ENCODE measurements around the gene ARHGAP31. TPM values are rescaled to one million over a fixed set of nuclear protein-coding genes. Genes with fewer than 3 reads are reported as not detected.

Gene ARHGAP31
- total RNA-seq, 2 experiments from 2014 or later: 8.9 to 9.7 TPM

DNA sequence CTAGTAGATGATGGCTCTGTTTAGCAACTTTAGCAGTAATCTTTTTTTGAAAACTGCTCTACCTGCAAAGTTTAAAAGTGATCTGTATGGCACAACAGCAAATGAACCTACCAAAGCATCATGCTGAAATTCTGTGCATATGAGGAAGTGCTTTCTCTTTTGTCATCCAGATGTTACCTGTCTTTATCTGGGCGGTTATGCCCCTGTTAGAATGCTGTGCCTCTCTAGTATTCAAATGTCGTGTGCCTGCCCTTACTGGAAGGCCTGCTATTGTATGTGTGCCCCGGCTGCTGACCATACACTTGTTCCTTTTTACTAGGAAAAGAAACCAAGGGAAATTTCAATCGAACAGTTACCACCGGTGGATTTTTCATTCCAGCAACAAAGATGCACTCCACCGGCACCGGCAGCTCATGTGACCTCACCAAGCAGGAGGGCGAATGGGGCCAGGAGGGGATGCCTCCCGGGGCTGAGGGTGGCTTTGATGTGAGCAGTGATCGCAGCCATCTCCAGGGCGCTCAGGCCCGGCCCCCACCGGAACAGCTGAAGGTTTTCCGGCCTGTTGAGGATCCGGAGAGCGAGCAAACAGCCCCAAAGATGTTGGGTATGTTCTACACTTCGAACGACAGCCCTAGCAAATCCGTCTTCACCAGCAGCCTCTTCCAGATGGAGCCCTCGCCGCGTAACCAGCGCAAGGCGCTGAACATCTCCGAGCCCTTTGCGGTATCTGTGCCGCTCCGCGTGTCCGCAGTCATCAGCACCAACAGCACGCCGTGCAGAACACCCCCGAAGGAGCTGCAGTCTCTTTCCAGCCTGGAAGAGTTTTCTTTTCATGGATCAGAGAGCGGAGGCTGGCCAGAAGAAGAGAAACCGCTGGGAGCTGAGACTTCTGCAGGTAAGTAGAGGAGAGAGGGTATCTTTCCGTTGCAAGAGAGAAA lies 107.6 kb downstream of the ARHGAP31 start:
- H3K4me3 Mint-ChIP-seq: no peak overlapping the region
- peaks cover 18% of the 10 kb centered on the region for H3K36me3 Mint-ChIP-seq
- H3K4me1 Mint-ChIP-seq: peaks cover 9% of the 10 kb centered on the region
- no peak for DNase-seq
- H3K9me3 Mint-ChIP-seq: no peaks in the 10 kb centered on the region
- H3K27ac Mint-ChIP-seq: no peak overlapping the region
- H3K27me3 Mint-ChIP-seq: no peaks in the 10 kb centered on the region

- no peaks in the 10 kb centered on the region for H3K9me3 Mint-ChIP-seq
- no peaks in the 10 kb centered on the region for H3K27me3 Mint-ChIP-seq
- peaks cover 19% of the 10 kb centered on the region for H3K36me3 Mint-ChIP-seq
- H3K27ac Mint-ChIP-seq: no peak overlapping the region
- peaks cover 9% of the 10 kb centered on the region for H3K4me1 Mint-ChIP-seq
- DNase-seq: no peak
- no peak overlapping the region for H3K4me3 Mint-ChIP-seq
Observed at GRCh38 chr3:119402791-119403190, 108.6 kb downstream of the ARHGAP31 start.

DNA sequence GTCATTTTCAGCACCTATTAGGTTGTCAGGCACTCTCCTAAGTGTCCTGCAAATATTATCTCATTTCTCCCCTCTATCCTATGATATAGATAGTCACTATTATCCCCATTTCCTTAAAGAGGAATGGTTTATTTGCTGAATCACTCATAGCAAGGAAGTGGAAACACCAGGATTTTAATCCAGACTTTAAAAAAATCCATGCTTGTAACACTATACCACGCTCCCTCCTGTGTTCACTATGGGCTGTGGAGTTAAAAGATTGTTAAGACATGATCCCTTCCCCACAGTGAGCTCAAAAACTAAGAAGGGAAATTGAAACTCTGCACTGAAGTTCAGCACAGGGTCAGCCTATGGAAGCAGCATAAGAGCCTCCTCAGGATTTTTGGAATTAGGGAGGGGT lies 109.0 kb downstream of the ARHGAP31 start:
- peaks cover 9% of the 10 kb centered on the region for H3K4me1 Mint-ChIP-seq
- no peak overlapping the region for H3K4me3 Mint-ChIP-seq
- no peak for DNase-seq
- no peaks in the 10 kb centered on the region for H3K9me3 Mint-ChIP-seq
- no peaks in the 10 kb centered on the region for H3K27me3 Mint-ChIP-seq
- H3K27ac Mint-ChIP-seq: no peak overlapping the region
- peaks cover 19% of the 10 kb centered on the region for H3K36me3 Mint-ChIP-seq

DNA sequence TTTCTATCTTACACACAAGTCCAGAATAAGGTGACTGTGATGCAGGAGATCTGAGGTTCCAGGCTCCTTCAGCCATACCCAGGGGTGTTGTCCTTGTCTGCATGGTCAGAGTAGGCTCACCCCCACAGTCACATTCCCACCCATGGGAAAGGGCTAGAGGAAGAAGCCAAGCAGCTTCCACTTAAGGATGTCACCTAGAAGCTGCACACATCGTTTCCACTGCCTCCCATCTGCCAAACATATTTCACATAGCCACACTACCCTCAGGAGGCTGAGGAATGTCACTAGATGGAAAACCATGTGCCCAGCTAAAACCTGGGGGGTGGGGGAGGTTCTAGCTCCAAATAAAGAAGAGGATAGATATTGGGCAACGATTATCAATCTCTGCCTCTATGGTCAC lies 111.1 kb downstream of the ARHGAP31 start:
- no peak overlapping the region for H3K27ac Mint-ChIP-seq
- no peaks in the 10 kb centered on the region for H3K27me3 Mint-ChIP-seq
- H3K9me3 Mint-ChIP-seq: no peaks in the 10 kb centered on the region
- H3K4me3 Mint-ChIP-seq: no peak overlapping the region
- H3K4me1 Mint-ChIP-seq: peaks cover 9% of the 10 kb centered on the region
- DNase-seq: no peak
- H3K36me3 Mint-ChIP-seq: peaks cover 23% of the 10 kb centered on the region

GRCh38 chr3:119408243-119408950 lies 114.2 kb downstream of the ARHGAP31 start:
- H3K27me3 Mint-ChIP-seq: no peaks in the 10 kb centered on the region
- H3K4me1 Mint-ChIP-seq: no peaks in the 10 kb centered on the region
- H3K27ac Mint-ChIP-seq: no peak overlapping the region
- H3K9me3 Mint-ChIP-seq: no peaks in the 10 kb centered on the region
- H3K4me3 Mint-ChIP-seq: no peak overlapping the region
- peaks cover 10% of the 10 kb centered on the region for H3K36me3 Mint-ChIP-seq
- DNase-seq: no peak

GRCh38 chr3:119409844-119410243 lies 115.7 kb downstream of the ARHGAP31 start:
- H3K27me3 Mint-ChIP-seq: no peaks in the 10 kb centered on the region
- H3K36me3 Mint-ChIP-seq: peaks cover 10% of the 10 kb centered on the region
- no peak overlapping the region for H3K27ac Mint-ChIP-seq
- no peaks in the 10 kb centered on the region for H3K9me3 Mint-ChIP-seq
- no peak overlapping the region for H3K4me3 Mint-ChIP-seq
- H3K4me1 Mint-ChIP-seq: no peaks in the 10 kb centered on the region
- DNase-seq: no peak

GRCh38 chr3:119413603-119414280 lies 119.6 kb downstream of the ARHGAP31 start:
- Mint-ChIP-seq H3K36me3 (peaks cover 8% of the 10 kb centered on the region), H3K9me3 (no peaks in the 10 kb centered on the region), H3K4me3 (no peak overlapping the region), H3K4me1 (no peaks in the 10 kb centered on the region), H3K27ac (no peak overlapping the region), H3K27me3 (no peaks in the 10 kb centered on the region)
- DNase-seq: no peak

GRCh38 chr3:119416873-119417272 lies 122.7 kb downstream of the ARHGAP31 start:
- H3K4me1 Mint-ChIP-seq: no peaks in the 10 kb centered on the region
- H3K4me3 Mint-ChIP-seq: no peak overlapping the region
- DNase-seq: no peak
- no peaks in the 10 kb centered on the region for H3K36me3 Mint-ChIP-seq
- no peaks in the 10 kb centered on the region for H3K9me3 Mint-ChIP-seq
- H3K27ac Mint-ChIP-seq: no peak overlapping the region
- H3K27me3 Mint-ChIP-seq: no peaks in the 10 kb centered on the region

DNA sequence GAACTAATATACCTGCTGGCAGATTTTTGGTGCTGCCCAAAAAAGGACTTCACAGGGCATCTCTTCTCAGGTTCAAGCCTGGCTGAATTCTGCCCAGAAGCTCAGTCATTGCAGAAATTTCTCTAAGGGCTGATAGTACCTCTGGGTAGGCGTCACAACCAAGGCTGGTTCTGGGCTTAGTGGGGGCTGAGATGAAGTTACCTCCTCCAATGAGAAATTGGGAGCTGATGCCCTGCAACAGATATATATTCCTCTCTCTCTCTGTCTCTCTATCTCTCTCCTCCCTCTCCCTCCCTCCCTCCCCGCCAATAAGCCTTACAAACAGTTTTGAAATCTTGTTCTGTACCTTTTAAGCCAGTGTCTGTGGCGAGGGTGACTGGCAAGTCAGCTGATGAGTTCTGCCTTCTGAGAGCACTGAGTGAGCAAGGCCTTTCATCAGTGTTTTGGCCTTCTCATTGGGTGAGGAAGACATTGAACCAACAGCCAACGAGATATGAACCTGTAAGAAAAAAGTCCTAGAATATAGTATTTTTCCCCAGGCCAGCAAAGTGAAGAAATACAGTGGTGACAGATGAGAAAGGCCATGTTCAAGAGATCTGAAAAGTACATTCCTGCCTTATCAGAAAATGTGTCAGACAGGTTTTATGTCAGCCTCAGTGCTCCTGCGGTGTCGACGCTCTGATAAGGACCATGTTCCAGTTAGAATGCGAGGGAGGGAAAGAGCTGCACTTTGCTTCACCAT lies 123.8 kb downstream of the ARHGAP31 start:
- no peak overlapping the region for H3K4me3 Mint-ChIP-seq
- H3K27me3 Mint-ChIP-seq: no peaks in the 10 kb centered on the region
- peaks cover 3% of the 10 kb centered on the region for H3K9me3 Mint-ChIP-seq
- DNase-seq: no peak
- no peak overlapping the region for H3K27ac Mint-ChIP-seq
- no peaks in the 10 kb centered on the region for H3K36me3 Mint-ChIP-seq
- peaks cover 2% of the 10 kb centered on the region for H3K4me1 Mint-ChIP-seq

DNA sequence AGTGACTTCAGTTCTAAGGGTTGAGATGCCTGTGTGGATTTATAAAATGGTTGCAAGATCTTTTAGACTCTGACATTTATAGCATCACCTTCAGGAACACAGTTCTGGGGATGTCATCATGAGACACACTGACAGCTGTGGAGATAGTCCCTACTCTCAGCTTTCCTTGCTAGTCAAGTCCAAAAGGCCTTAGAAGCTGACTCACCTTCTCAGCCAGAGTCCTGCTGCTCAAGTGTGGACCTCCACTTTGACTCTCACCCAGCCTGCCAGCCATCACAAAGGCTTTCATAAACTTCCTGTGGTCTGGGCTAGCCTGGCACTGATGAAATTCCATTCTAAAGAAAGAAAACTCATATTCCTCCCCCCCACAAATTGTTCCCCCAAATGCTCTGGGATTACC lies 124.5 kb downstream of the ARHGAP31 start:
- H3K4me3 Mint-ChIP-seq: no peak overlapping the region
- H3K4me1 Mint-ChIP-seq: peaks cover 2% of the 10 kb centered on the region
- H3K9me3 Mint-ChIP-seq: peaks cover 4% of the 10 kb centered on the region
- no peaks in the 10 kb centered on the region for H3K36me3 Mint-ChIP-seq
- DNase-seq: no peak
- no peak overlapping the region for H3K27ac Mint-ChIP-seq
- no peaks in the 10 kb centered on the region for H3K27me3 Mint-ChIP-seq

GRCh38 chr3:119420196-119420595 lies 126.0 kb downstream of the ARHGAP31 start:
- H3K9me3 Mint-ChIP-seq: peaks cover 9% of the 10 kb centered on the region
- DNase-seq: no peak
- H3K36me3 Mint-ChIP-seq: no peaks in the 10 kb centered on the region
- H3K27me3 Mint-ChIP-seq: no peaks in the 10 kb centered on the region
- no peak overlapping the region for H3K4me3 Mint-ChIP-seq
- H3K27ac Mint-ChIP-seq: no peak overlapping the region
- H3K4me1 Mint-ChIP-seq: peaks cover 2% of the 10 kb centered on the region

DNA sequence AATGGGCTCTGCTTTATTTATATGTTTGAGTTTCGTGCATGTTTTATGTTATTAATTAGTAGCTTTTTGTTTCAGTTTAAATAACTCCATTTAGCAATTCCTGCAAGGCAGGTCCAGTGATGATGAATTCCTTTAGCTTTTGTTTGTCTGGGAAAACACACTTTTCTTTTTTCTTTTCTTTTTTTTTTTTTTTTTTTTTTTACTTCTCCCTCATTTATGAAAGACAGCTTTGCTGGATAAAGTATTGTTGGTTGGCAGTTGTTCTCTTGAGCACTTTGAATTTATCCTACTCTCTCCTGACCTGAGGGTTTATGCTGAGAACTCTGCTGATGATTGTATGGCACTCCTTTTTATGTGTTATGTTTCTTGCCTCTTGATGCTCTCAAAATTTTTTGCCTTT lies 133.5 kb downstream of the ARHGAP31 start:
- Mint-ChIP-seq H3K4me1 (peaks cover 2% of the 10 kb centered on the region), H3K36me3 (peaks cover 53% of the 10 kb centered on the region), H3K27me3 (no peaks in the 10 kb centered on the region), H3K4me3 (no peak overlapping the region), H3K27ac (no peak overlapping the region), H3K9me3 (peaks cover 53% of the 10 kb centered on the region)
- DNase-seq: no peak

GRCh38 chr3:119428538-119428937 lies 134.4 kb downstream of the ARHGAP31 start:
- H3K9me3 Mint-ChIP-seq: peaks cover 50% of the 10 kb centered on the region

DNA sequence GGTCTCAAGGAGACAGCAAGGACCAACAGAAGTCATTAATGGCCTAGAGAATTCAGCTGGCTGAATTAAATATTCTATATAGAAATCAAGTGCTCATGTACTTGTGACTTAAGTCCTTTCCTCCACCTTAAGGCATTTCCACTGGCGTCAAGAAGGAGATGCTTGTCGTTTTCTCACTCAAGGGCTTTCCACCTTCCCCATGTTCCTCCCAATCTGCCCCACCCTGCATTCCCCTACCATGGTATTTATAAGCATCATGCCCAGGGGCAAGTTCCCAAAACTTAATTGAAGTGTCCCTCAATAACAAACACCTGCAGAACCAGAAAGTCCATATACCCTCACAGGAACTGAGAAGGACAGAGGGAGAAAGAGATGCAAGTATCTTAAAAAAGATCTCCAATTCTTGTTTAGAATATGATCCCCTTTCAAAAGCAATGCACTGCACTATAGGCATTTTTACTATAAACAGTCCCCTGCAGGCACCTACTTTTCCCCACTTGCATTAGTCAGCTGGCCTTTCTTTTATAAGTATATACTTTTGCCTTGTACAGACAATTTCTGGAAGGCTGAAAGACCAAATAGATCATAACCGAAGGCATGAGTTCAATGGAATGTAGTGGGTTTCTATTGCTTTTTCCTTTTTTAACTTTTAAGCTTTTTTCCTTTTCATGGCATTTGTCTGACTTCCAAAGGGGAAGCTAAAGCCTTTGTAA lies 139.6 kb downstream of the ARHGAP31 start:
- H3K4me3 Mint-ChIP-seq: no peak overlapping the region
- no peaks in the 10 kb centered on the region for H3K4me1 Mint-ChIP-seq
- no peaks in the 10 kb centered on the region for H3K27me3 Mint-ChIP-seq
- H3K9me3 Mint-ChIP-seq: peaks cover 17% of the 10 kb centered on the region
- H3K36me3 Mint-ChIP-seq: peaks cover 84% of the 10 kb centered on the region
- no peak for DNase-seq
- H3K27ac Mint-ChIP-seq: no peak overlapping the region

More at GRCh38 chr3:119428538-119428937, 134.4 kb downstream of the ARHGAP31 start:
- Mint-ChIP-seq H3K4me1 (no peaks in the 10 kb centered on the region), H3K4me3 (no peak overlapping the region), H3K27me3 (no peaks in the 10 kb centered on the region), H3K27ac (no peak overlapping the region), H3K36me3 (peaks cover 61% of the 10 kb centered on the region)
- DNase-seq: no peak

Data from activated naive CD8-positive, alpha-beta T cell treated with anti-CD3 and anti-CD28 coated beads for 36 hours (primary cell).